GM06990 (cell line): ENCODE data around the gene SLC12A7.

Experiments
- DNase-seq: peaks from one replicate; pipeline ENCODE4 v3.0.0-alpha.2; 2011; ENCODE audit not compliant: insufficient read length; ENCODE audit errors: extremely low read depth
- H3K27me3 ChIP-seq: replicated peaks from 2 replicates; pipeline ENCODE4 v1.6.0; 2011; ENCODE audit warnings: low read length; ENCODE audit not compliant: control insufficient read depth, insufficient read depth
- H3K36me3 ChIP-seq: 2 replicates; pipeline ENCODE4 v1.5.1; 2011; ENCODE audit warnings: low read length; ENCODE audit not compliant: control insufficient read depth, insufficient read depth
- H3K4me3 ChIP-seq: replicated peaks from 2 replicates; pipeline ENCODE4 v1.5.1; 2011; ENCODE audit warnings: low read depth, mild to moderate bottlenecking, control low read depth, low read length
- CTCF ChIP-seq: IDR thresholded peaks from 2 replicates; pipeline ENCODE4 v1.5.1; 2011; ENCODE audit warnings: low read length, control low read depth, mild to moderate bottlenecking, inconsistent platforms; ENCODE audit not compliant: insufficient read depth, poor library complexity, severe bottlenecking

Gene SLC12A7

DNA sequence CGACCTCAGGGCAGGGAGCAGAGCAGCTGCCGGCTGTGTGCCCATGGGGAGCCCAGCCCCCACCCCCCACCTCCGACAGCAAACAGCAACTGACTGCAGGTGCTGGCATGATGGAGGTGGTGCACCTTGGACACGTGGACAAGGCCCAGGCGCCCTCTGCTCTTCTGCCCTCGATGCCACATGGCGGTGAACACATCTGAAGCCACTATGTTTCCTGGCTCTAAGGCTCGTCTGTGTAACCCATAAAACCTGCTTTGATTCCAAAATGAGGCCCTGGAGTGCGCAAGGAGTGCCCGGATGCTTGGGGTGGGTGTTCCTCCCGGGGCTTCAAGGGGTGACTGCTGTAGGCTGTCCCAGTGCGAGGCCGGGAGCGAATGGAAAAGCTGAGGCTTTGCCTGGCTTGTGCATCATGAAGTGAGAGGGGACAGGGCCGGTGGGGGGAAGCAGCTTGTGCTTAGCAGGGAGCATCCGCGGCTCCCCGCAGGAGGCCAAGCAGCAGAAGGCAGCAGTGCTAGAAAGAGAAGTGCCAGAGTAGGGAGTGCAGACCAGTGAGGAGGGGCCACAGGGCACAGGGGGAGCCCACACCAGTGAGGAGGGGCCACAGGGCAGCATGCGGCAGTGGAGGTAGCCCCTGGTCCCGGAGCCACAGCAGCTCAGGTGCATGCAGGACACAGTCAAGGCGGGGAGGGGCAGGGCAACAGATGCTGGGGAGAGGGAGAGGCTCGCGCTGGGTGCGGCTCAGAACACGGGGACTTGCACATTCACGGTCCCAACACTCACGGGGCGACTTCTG is 73.2 kb downstream of the SLC12A7 start:
- H3K27me3 ChIP-seq = no peaks in the 10 kb centered on the region
- no peak for TF ChIP-seq CTCF
- H3K36me3 ChIP-seq = no peaks in the 10 kb centered on the region
- DNase-seq = no peak
- H3K4me3 ChIP-seq = no peak overlapping the region

- TF ChIP-seq CTCF = no peak
- H3K27me3 ChIP-seq = no peaks in the 10 kb centered on the region
- no peaks in the 10 kb centered on the region for H3K36me3 ChIP-seq
- H3K4me3 ChIP-seq = no peak overlapping the region
- DNase-seq = no peak
Measured at GRCh38 chr5:1037671-1038416, 74.0 kb downstream of the SLC12A7 start.

DNA sequence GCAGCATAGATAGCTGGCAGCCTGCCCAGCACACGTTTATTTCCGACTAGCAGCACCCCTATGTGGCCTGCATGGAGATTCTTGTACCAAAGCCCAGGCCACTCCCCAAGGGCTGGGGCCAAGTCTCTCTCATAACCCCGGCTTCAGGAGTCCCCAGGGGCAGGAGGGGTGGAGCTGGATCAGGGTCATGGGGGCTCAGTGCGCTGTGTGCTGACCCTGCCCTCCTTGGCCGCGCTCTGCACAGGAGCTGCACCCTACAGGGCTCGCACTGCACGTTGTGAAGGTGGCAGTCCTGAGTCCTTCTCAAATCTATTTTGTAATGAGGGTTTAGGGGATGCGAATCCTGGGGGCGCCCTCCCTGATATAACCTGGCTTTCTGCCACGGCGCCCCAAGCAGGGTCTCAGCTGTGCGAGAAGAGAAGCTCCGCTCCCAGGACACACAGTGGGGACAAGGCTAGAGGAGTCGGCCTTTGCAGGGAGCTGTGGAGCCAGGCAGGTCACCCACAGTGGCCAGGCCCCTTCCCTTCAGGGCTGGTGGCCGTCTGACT is 74.7 kb downstream of the SLC12A7 start:
- no peak for DNase-seq
- Histone ChIP-seq H3K27me3 (no peaks in the 10 kb centered on the region), H3K36me3 (no peaks in the 10 kb centered on the region), H3K4me3 (no peak overlapping the region)
- TF ChIP-seq CTCF = no peak

DNA sequence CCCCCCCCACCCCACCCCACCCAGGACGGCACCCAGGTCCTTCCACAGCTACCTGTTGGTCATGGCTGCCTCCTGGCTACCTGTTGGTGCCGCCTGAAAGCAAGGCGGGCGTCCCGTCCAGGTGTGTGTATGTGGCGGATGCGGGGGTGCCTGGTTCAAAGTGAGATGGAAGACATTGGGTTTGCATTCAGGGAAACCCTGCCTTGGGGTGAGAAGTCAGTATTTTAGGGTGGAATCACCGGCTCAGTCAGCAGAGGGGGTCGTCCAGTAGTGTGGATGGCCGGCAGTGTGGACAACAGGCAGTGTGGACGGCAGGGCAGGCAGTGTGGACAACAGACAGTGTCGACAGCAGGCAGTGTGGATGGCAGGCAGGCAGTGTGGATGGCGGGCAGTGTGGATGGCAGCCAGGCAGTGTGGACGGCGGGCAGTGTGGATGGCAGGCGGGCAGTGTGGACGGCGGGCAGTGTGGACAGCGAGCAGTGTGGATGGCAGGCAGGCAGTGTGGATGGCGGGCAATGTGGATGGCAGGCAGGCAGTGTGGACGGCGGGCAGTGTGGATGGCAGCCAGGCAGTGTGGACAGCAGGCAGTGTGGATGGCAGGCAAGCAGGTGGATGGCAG is 75.2 kb downstream of the SLC12A7 start:
- Histone ChIP-seq H3K4me3 (no peak overlapping the region), H3K27me3 (no peaks in the 10 kb centered on the region), H3K36me3 (no peaks in the 10 kb centered on the region)
- no peak for DNase-seq
- no peak for TF ChIP-seq CTCF

- no peak for TF ChIP-seq CTCF
- DNase-seq = no peak
- H3K27me3 ChIP-seq = no peaks in the 10 kb centered on the region
- no peaks in the 10 kb centered on the region for H3K36me3 ChIP-seq
- H3K4me3 ChIP-seq = no peak overlapping the region
Measured at GRCh38 chr5:1035421-1036405, 76.2 kb downstream of the SLC12A7 start.
